Hepatocyte (in vitro differentiated cells): ENCODE results near the gene MUC6. TPM values are rescaled to one million over a fixed set of nuclear protein-coding genes. Genes with fewer than 3 reads are reported as not detected.

Experiments used
- DNase-seq: peaks from one replicate; pipeline ENCODE4 v3.0.0-alpha.2; 2016; ENCODE audit warnings: low spot score
- H2AFZ ChIP-seq: fragments of 200-600 bp; sonication (generic); 2 replicates; pipeline ENCODE4 v1.6.0; 2016; ENCODE audit warnings: antibody characterized with exemption, mild to moderate bottlenecking
- H3K27ac ChIP-seq: fragments of 200-600 bp; sonication (generic); 2 replicates; pipeline ENCODE4 v1.5.1; 2016; ENCODE audit warnings: mild to moderate bottlenecking
- H3K27me3 ChIP-seq: fragments of 200-600 bp; sonication (generic); 2 replicates; pipeline ENCODE4 v1.6.1; 2016
- H3K36me3 ChIP-seq: fragments of 200-600 bp; sonication (generic); replicated peaks from 2 replicates; pipeline ENCODE4 v1.5.1; 2016; ENCODE audit warnings: low read depth; ENCODE audit not compliant: insufficient read depth
- H3K4me1 ChIP-seq: fragments of 200-600 bp; sonication (generic); 2 replicates; pipeline ENCODE4 v1.5.1; 2016; ENCODE audit warnings: mild to moderate bottlenecking, moderate library complexity; ENCODE audit not compliant: insufficient read depth
- H3K4me2 ChIP-seq: fragments of 200-600 bp; sonication (generic); 2 replicates; pipeline ENCODE4 v1.6.0; 2016
- H3K4me3 ChIP-seq: fragments of 200-600 bp; sonication (generic); 2 replicates; pipeline ENCODE4 v1.5.1; 2016; ENCODE audit warnings: mild to moderate bottlenecking
- H3K79me2 ChIP-seq: fragments of 200-600 bp; sonication (generic); 2 replicates; pipeline ENCODE4 v1.6.0; 2017; ENCODE audit warnings: mild to moderate bottlenecking
- H3K9me2 ChIP-seq: fragments of 200-600 bp; sonication (generic); replicated peaks from 2 replicates; pipeline ENCODE4 v1.6.0; 2017; ENCODE audit warnings: mild to moderate bottlenecking; ENCODE audit not compliant: insufficient read depth
- H3K9me3 ChIP-seq: fragments of 200-600 bp; sonication (generic); 2 replicates; pipeline ENCODE4 v1.5.1; 2016; ENCODE audit warnings: low read depth, mild to moderate bottlenecking
- H4K20me1 ChIP-seq: fragments of 200-600 bp; sonication (generic); 2 replicates; pipeline ENCODE4 v1.6.0; 2016; ENCODE audit warnings: mild to moderate bottlenecking; ENCODE audit not compliant: insufficient read depth, poor library complexity, severe bottlenecking
- EZH2 ChIP-seq: fragments of 200-600 bp; sonication (generic); IDR thresholded peaks from 2 replicates; pipeline ENCODE4 v1.6.1; 2016; ENCODE audit warnings: antibody characterized with exemption, mild to moderate bottlenecking, borderline replicate concordance
- EZH2phosphoT487 ChIP-seq: fragments of 200-600 bp; sonication (generic); IDR thresholded peaks from one replicate; pipeline ENCODE4 v1.6.1; 2018; ENCODE audit warnings: antibody characterized with exemption, mild to moderate bottlenecking, low read depth, moderate library complexity; ENCODE audit not compliant: unreplicated experiment, severe bottlenecking
- WGBS: methylation state at CpG from one replicate; pipeline ENCODE4 v1.1.6; 2016; ENCODE audit warnings: low lambda C conversion rate; ENCODE audit errors: missing lambda C conversion rate; 5-methylcytosine and 5-hydroxymethylcytosine counted together
- polyA plus RNA-seq: library from polyadenylated mRNA; unstranded; fragments of >200 nt; fragmentation: Nextera tagmentation; extraction: Ambion mirVana; gene quantifications from 2 replicates; pipeline ENCODE4 v1.2.1, GENCODE V29; 2016
- total RNA-seq: library from RNA; depleted of rRNA; stranded (reverse); fragments of >200 nt; gene quantifications from 2 replicates; pipeline ENCODE4 v1.2.3, GENCODE V29; 2014
- TF ChIP-seq, protein P1 (sequence below): fragments of 200-600 bp; sonication (generic); IDR thresholded peaks from 2 replicates; pipeline ENCODE4 v1.5.1; 2016; ENCODE audit warnings: antibody characterized with exemption, mild to moderate bottlenecking; ENCODE audit not compliant: poor library complexity

MUC6 gene
- total and polyA plus RNA-seq, 2 experiments from 2014 or later, result not detected

DNA sequence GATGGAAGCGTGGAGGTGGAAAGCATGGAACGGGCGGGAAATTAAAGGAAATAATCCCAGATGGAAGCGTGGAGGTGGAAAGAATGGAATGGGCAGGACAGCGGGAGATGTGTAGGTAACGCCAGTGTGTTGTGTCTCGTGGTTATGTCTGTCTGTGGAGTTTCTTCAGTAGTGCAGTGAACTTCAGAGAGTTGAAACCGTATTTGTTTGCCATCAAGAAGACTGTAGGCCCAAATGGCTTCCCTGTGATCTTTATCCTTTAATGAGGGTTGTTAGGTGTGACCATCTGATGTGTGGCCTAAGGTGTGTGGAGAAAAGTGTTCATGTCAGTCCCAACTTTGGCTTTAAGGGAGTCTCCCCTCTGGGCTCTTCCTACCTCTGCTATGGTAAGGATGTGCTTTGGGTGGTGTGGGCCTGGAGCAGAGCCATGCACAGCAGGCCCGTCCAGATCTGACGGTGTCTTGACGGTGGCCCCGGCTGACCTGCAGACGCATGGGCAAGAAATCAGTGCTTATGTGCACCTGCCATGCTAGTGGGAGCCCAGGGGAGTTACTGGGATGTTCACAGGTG, 71.2 kb downstream of the MUC6 start:
- Histone ChIP-seq H3K9me3 (no peaks in the 10 kb centered on the region), H3K4me2 (no peak overlapping the region), H3K9me2 (no peaks in the 10 kb centered on the region), H4K20me1 (peaks cover 3% of the 10 kb centered on the region), H3K27me3 (no peaks in the 10 kb centered on the region), H3K36me3 (no peaks in the 10 kb centered on the region), H2AFZ (no peak overlapping the region), H3K79me2 (peaks cover 30% of the 10 kb centered on the region), H3K27ac (no peak overlapping the region), H3K4me3 (no peak overlapping the region), H3K4me1 (no peaks in the 10 kb centered on the region)
- TF ChIP-seq EZH2 (no peak), EZH2phosphoT487 (no peak)
- TF ChIP-seq, protein P1, sequence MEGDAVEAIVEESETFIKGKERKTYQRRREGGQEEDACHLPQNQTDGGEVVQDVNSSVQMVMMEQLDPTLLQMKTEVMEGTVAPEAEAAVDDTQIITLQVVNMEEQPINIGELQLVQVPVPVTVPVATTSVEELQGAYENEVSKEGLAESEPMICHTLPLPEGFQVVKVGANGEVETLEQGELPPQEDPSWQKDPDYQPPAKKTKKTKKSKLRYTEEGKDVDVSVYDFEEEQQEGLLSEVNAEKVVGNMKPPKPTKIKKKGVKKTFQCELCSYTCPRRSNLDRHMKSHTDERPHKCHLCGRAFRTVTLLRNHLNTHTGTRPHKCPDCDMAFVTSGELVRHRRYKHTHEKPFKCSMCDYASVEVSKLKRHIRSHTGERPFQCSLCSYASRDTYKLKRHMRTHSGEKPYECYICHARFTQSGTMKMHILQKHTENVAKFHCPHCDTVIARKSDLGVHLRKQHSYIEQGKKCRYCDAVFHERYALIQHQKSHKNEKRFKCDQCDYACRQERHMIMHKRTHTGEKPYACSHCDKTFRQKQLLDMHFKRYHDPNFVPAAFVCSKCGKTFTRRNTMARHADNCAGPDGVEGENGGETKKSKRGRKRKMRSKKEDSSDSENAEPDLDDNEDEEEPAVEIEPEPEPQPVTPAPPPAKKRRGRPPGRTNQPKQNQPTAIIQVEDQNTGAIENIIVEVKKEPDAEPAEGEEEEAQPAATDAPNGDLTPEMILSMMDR, result no peak
- 95% methylated on average over 13 of the region's 13 CpGs for WGBS
- DNase-seq, result no peak

DNA sequence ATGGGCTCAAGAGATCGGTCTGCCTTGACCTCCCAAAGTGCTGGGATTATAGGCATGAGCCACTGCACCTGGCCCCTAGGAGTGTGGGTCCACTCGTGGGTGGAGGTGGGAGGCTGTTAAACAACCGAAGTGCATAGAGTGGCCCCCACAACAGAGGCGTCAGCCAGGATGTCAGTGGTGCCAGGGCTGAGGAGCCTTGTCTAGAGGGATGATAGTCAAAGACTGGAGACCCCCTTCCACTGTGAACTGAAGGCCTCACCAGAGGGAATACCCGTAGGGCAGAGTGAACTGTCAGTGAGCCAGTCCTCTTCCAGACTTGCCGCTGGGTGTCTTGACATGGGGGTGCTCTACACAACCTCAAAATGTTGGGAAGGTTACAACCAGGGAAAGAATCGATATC, 72.7 kb downstream of the MUC6 start:
- Histone ChIP-seq H3K27ac (no peak overlapping the region), H3K4me2 (no peak overlapping the region), H3K36me3 (no peaks in the 10 kb centered on the region), H2AFZ (no peak overlapping the region), H3K9me3 (no peaks in the 10 kb centered on the region), H3K79me2 (peaks cover 41% of the 10 kb centered on the region), H3K4me1 (peaks cover under 1% of the 10 kb centered on the region), H3K9me2 (no peaks in the 10 kb centered on the region), H3K4me3 (no peak overlapping the region), H4K20me1 (peaks cover 3% of the 10 kb centered on the region), H3K27me3 (no peaks in the 10 kb centered on the region)
- WGBS, result over 99% methylated on average over 7 of the region's 7 CpGs
- no peak for DNase-seq
- TF ChIP-seq, protein P1, result no peak
- TF ChIP-seq EZH2phosphoT487 (no peak), EZH2 (no peak)

Other genes starting within 250 kb of the MUC6 start
- not detected in 2 replicates for gene CEND1, start 246.6 kb downstream of the MUC6 start, total RNA-seq
- gene CEND1, start 246.6 kb downstream of the MUC6 start, polyA plus RNA-seq, result 0.39 TPM in 1 of 2 replicates, not detected in the other
- gene SLC25A22, start 238.4 kb downstream of the MUC6 start, total RNA-seq, result 11.1 and 16.2 TPM in 2 replicates
- 19.7 and 23.7 TPM in 2 replicates for gene SLC25A22, start 238.4 kb downstream of the MUC6 start, polyA plus RNA-seq
- 7.1 and 11.1 TPM in 2 replicates for gene PIDD1, start 231.5 kb downstream of the MUC6 start, total RNA-seq
- gene PIDD1, start 231.5 kb downstream of the MUC6 start, polyA plus RNA-seq, result 16.3 and 29.5 TPM in 2 replicates
- 342 and 401 TPM in 2 replicates for gene RPLP2, start 226.8 kb downstream of the MUC6 start, total RNA-seq
- gene RPLP2, start 226.8 kb downstream of the MUC6 start, polyA plus RNA-seq, result 468 and 539 TPM in 2 replicates
- gene PNPLA2, start 217.8 kb downstream of the MUC6 start, total RNA-seq, result 12.2 and 12.9 TPM in 2 replicates
- gene PNPLA2, start 217.8 kb downstream of the MUC6 start, polyA plus RNA-seq, result 50.0 and 57.3 TPM in 2 replicates
- gene CRACR2B, start 208.8 kb downstream of the MUC6 start, total RNA-seq, result 9.7 and 10.2 TPM in 2 replicates
- 33.2 and 39.7 TPM in 2 replicates for gene CRACR2B, start 208.8 kb downstream of the MUC6 start, polyA plus RNA-seq
- 248 and 260 TPM in 2 replicates for gene CD151, start 203.8 kb downstream of the MUC6 start, total RNA-seq
- gene CD151, start 203.8 kb downstream of the MUC6 start, polyA plus RNA-seq, result 356 and 392 TPM in 2 replicates
- 38.0 and 50.2 TPM in 2 replicates for gene POLR2L, start 194.2 kb downstream of the MUC6 start, total RNA-seq
- gene POLR2L, start 194.2 kb downstream of the MUC6 start, polyA plus RNA-seq, result 372 and 402 TPM in 2 replicates
- gene TSPAN4, start 193.9 kb downstream of the MUC6 start, total RNA-seq, result 62.5 and 82.8 TPM in 2 replicates
- gene TSPAN4, start 193.9 kb downstream of the MUC6 start, polyA plus RNA-seq, result 148 and 177 TPM in 2 replicates
- gene CHID1, start 125.9 kb downstream of the MUC6 start, total RNA-seq, result 61.5 and 92.4 TPM in 2 replicates
- gene CHID1, start 125.9 kb downstream of the MUC6 start, polyA plus RNA-seq, result 152 and 155 TPM in 2 replicates
- gene AP2A2, start 110.8 kb downstream of the MUC6 start, total RNA-seq, result 57.8 and 68.0 TPM in 2 replicates
- gene AP2A2, start 110.8 kb downstream of the MUC6 start, polyA plus RNA-seq, result 49.7 and 56.2 TPM in 2 replicates
- 6.7 and 18.2 TPM in 2 replicates for gene MUC2, start 38.2 kb upstream of the MUC6 start, total RNA-seq
- gene MUC2, start 38.2 kb upstream of the MUC6 start, polyA plus RNA-seq, result 0.77 and 0.83 TPM in 2 replicates
- gene MUC5AC, start 121.2 kb upstream of the MUC6 start, total RNA-seq, result under 0.01 and 0.07 TPM in 2 replicates
- gene MUC5AC, start 121.2 kb upstream of the MUC6 start, polyA plus RNA-seq, result 0.02 and 0.08 TPM in 2 replicates
- 0.07 and 0.08 TPM in 2 replicates for gene MUC5B, start 186.3 kb upstream of the MUC6 start, total RNA-seq
- 0.06 and 0.15 TPM in 2 replicates for gene MUC5B, start 186.3 kb upstream of the MUC6 start, polyA plus RNA-seq